SU-DHL-6 (cell line): ENCODE results near the gene ENOX1.

Experiments used
- H2AFZ ChIP-seq: fragments of 200-600 bp; sonication (generic); 2 replicates; pipeline ENCODE4 v1.6.1; 2014; ENCODE audit warnings: low read depth, mild to moderate bottlenecking, moderate library complexity, mixed read lengths, antibody characterized with exemption, low read length; ENCODE audit not compliant: severe bottlenecking
- H3F3A ChIP-seq: fragments of 200-600 bp; shearing (Covaris generic); 2 replicates; pipeline ENCODE4 v1.6.0; 2016; ENCODE audit warnings: antibody characterized with exemption, mild to moderate bottlenecking; ENCODE audit not compliant: insufficient read depth
- H3K27ac ChIP-seq: fragments of 200-600 bp; sonication (generic); 2 replicates; pipeline ENCODE4 v1.5.1; 2016; ENCODE audit warnings: low read depth, mild to moderate bottlenecking, low read length, moderate library complexity, mixed read lengths
- H3K27me3 ChIP-seq: fragments of 200-600 bp; sonication (generic), shearing (Covaris generic); 2 replicates; pipeline ENCODE4 v1.6.0; 2014; ENCODE audit warnings: mild to moderate bottlenecking, low read length
- H3K36me3 ChIP-seq: fragments of 200-600 bp; sonication (generic); 2 replicates; pipeline ENCODE4 v1.6.1; 2014; ENCODE audit warnings: mild to moderate bottlenecking, low read length, mixed read lengths
- H3K4me2 ChIP-seq: fragments of 300-600, 200-600 bp; shearing (Covaris generic), sonication (generic); 2 replicates; pipeline ENCODE4 v1.6.0; 2014; ENCODE audit warnings: low read length, low read depth, mild to moderate bottlenecking; ENCODE audit not compliant: poor library complexity, severe bottlenecking
- H3K4me3 ChIP-seq: fragments of 200-600 bp; sonication (generic); 2 replicates; pipeline ENCODE4 v1.5.1; 2014; ENCODE audit warnings: antibody characterized with exemption, low read length, mild to moderate bottlenecking, mixed read lengths; ENCODE audit not compliant: insufficient read depth, poor library complexity, severe bottlenecking
- H3K79me2 ChIP-seq: fragments of 200-600 bp; sonication (generic); 2 replicates; pipeline ENCODE4 v1.6.1; 2014; ENCODE audit warnings: mild to moderate bottlenecking, low read length, moderate library complexity; ENCODE audit not compliant: insufficient read depth
- H3K9ac ChIP-seq: fragments of 200-600 bp; sonication (generic); 2 replicates; pipeline ENCODE4 v1.7.0; 2014; ENCODE audit warnings: mild to moderate bottlenecking, low read length
- H3K9me2 ChIP-seq: fragments of 200-600 bp; sonication (generic); replicated peaks from 2 replicates; pipeline ENCODE4 v1.6.1; 2014; ENCODE audit warnings: low read length; ENCODE audit not compliant: insufficient read depth
- H3K9me3 ChIP-seq: fragments of 200-600 bp; sonication (generic); 2 replicates; pipeline ENCODE4 v1.6.1; 2014; ENCODE audit warnings: low read length, mixed read lengths; ENCODE audit not compliant: insufficient read depth
- H4K20me1 ChIP-seq: fragments of 200-600 bp; sonication (generic); 2 replicates; pipeline ENCODE4 v1.6.1; 2014; ENCODE audit warnings: low read depth, mild to moderate bottlenecking, antibody characterized with exemption, low read length, moderate library complexity, mixed read lengths
- EZH2phosphoT487 ChIP-seq: fragments of 200-600 bp; sonication (generic), shearing (Covaris generic); conservative IDR thresholded peaks from 2 replicates; pipeline ENCODE4 v1.6.1; 2018; ENCODE audit warnings: mild to moderate bottlenecking, antibody characterized with exemption, low read length, moderate library complexity, mixed read lengths
- TF ChIP-seq, protein P1 (sequence below): fragments of 200-600 bp; sonication (generic); IDR thresholded peaks from one replicate; pipeline ENCODE4 v1.5.1; 2017; ENCODE audit warnings: antibody characterized with exemption, mild to moderate bottlenecking, low read length, moderate library complexity; ENCODE audit not compliant: insufficient read depth, poor library complexity, severe bottlenecking

ENOX1 gene

DNA sequence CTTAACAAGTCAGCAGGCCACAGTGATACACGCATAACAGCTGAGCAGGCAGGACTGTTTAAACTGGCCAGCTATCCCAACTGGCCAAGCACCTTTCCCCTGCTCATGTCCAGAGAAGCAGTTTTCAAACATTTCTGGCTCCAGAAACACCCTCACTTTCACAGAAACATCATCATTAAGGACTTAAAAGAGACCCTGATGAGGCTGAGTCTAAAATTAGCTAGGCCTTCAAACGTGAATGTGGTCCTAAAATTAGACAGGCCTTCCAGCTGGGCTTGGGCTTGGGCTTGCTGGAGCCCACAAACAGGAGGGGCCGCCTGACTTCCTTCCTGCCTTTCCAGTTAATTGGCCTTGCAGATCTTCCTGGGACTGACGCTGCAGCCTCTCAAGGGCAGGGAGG lies 429.2 kb downstream of the ENOX1 start:
- H3K79me2 ChIP-seq = no peaks in the 10 kb centered on the region
- H3K4me3 ChIP-seq = no peak overlapping the region
- no peaks in the 10 kb centered on the region for H3K27me3 ChIP-seq
- no peak overlapping the region for H3K27ac ChIP-seq
- no peaks in the 10 kb centered on the region for H4K20me1 ChIP-seq
- TF ChIP-seq EZH2phosphoT487 = no peak
- TF ChIP-seq, protein P1, sequence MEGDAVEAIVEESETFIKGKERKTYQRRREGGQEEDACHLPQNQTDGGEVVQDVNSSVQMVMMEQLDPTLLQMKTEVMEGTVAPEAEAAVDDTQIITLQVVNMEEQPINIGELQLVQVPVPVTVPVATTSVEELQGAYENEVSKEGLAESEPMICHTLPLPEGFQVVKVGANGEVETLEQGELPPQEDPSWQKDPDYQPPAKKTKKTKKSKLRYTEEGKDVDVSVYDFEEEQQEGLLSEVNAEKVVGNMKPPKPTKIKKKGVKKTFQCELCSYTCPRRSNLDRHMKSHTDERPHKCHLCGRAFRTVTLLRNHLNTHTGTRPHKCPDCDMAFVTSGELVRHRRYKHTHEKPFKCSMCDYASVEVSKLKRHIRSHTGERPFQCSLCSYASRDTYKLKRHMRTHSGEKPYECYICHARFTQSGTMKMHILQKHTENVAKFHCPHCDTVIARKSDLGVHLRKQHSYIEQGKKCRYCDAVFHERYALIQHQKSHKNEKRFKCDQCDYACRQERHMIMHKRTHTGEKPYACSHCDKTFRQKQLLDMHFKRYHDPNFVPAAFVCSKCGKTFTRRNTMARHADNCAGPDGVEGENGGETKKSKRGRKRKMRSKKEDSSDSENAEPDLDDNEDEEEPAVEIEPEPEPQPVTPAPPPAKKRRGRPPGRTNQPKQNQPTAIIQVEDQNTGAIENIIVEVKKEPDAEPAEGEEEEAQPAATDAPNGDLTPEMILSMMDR = no peak
- H3K36me3 ChIP-seq = no peaks in the 10 kb centered on the region
- H3F3A ChIP-seq = no peaks in the 10 kb centered on the region
- H3K9me3 ChIP-seq = no peaks in the 10 kb centered on the region
- H3K9ac ChIP-seq = no peak overlapping the region
- no peaks in the 10 kb centered on the region for H3K9me2 ChIP-seq
- no peak overlapping the region for H2AFZ ChIP-seq
- H3K4me2 ChIP-seq = no peak overlapping the region

DNA sequence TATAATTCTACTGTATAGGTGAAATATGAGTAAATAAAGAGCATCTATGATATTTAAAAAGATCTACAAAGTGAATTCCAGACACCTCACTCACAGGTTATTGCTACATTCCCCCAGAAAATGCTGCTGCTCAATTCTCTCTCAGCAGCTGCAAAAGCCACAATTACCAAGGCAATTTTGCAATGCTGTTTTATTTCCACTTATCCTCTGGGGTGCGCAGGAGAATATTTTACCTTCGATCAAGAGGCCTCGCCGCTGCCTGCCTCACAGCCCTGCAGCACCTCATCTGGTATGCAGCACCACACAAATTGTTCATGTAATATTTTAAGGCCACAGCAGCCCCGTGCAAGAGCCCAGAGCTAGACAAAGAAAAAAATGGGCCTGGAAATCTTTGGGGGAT lies 430.2 kb downstream of the ENOX1 start:
- no peak overlapping the region for H3K27ac ChIP-seq
- no peaks in the 10 kb centered on the region for H3K36me3 ChIP-seq
- no peak overlapping the region for H3K4me3 ChIP-seq
- H3K9me3 ChIP-seq = no peaks in the 10 kb centered on the region
- H3K27me3 ChIP-seq = no peaks in the 10 kb centered on the region
- TF ChIP-seq EZH2phosphoT487 = no peak
- TF ChIP-seq, protein P1 = no peak
- no peaks in the 10 kb centered on the region for H4K20me1 ChIP-seq
- no peak overlapping the region for H3K9ac ChIP-seq
- H2AFZ ChIP-seq = no peak overlapping the region
- H3F3A ChIP-seq = no peaks in the 10 kb centered on the region
- no peak overlapping the region for H3K4me2 ChIP-seq
- no peaks in the 10 kb centered on the region for H3K9me2 ChIP-seq
- H3K79me2 ChIP-seq = no peaks in the 10 kb centered on the region

DNA sequence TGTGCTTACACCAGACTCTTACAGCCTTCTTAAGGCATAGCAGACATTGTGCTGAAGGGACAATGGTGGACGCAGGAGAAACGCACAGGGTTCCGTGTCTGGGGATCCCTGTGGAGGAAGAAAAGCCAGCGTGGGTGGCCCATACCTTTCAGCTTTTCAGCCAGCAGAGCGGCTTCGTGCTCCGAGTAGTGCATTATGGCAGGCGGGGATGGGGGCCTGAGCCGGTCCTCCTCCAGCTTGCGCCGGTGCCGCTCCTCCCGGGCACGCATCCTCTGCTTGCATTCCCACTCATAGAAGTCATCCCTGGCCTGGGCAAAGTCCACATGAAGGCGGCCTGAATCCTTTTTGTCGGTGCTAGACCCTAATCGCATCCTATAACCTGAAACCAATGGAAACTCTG lies 431.0 kb downstream of the ENOX1 start:
- Histone ChIP-seq H2AFZ (no peak overlapping the region), H3K9ac (no peak overlapping the region), H3K27ac (no peak overlapping the region), H3K27me3 (no peaks in the 10 kb centered on the region), H3K4me3 (no peak overlapping the region), H3K9me3 (no peaks in the 10 kb centered on the region), H3F3A (no peaks in the 10 kb centered on the region), H3K36me3 (no peaks in the 10 kb centered on the region), H3K9me2 (no peaks in the 10 kb centered on the region), H3K4me2 (no peak overlapping the region), H4K20me1 (no peaks in the 10 kb centered on the region), H3K79me2 (no peaks in the 10 kb centered on the region)
- TF ChIP-seq, protein P1 = no peak
- no peak for TF ChIP-seq EZH2phosphoT487
